SIG-M5 treated with dmso at 0.1 percent for 504 hours (cell line): ENCODE results near the gene NPTX1.

Experiments
- DNase-seq: peaks from one replicate; lab custom pipeline; 2025; ENCODE audit not compliant: unreplicated experiment; lab: John Stamatoyannopoulos, UW

NPTX1 gene

DNA sequence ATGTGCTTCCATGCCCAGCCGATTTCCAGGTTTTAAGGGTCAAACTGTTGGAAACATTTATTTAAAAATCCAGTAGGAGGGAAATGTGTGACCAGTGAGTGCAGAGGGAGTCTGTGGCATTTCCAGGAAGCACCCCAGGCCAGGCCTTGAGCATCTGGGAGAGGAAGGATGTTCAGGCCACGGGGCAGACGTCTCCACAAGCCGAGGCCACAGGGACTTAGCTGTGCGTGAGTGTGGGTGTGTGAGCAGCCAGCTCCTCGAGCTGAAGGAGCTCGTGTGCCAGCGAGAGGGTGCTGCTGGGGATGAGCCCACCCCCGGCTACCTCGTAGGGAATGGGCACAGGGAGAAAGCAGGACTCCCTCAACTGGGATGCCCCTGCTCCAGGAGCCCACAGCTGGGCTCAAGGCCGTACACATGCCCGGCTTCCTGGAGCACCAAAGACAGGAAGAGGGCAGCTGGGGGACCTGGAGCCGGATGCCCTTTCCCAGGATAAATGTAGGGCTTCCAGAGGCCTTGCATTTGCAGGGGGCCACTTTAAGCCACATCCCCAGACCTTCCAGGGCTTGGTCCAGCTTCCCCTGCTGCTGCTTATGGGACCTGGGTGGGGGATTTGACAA is 12.5 kb downstream of the NPTX1 start:
- DNase-seq: no peak

DNA sequence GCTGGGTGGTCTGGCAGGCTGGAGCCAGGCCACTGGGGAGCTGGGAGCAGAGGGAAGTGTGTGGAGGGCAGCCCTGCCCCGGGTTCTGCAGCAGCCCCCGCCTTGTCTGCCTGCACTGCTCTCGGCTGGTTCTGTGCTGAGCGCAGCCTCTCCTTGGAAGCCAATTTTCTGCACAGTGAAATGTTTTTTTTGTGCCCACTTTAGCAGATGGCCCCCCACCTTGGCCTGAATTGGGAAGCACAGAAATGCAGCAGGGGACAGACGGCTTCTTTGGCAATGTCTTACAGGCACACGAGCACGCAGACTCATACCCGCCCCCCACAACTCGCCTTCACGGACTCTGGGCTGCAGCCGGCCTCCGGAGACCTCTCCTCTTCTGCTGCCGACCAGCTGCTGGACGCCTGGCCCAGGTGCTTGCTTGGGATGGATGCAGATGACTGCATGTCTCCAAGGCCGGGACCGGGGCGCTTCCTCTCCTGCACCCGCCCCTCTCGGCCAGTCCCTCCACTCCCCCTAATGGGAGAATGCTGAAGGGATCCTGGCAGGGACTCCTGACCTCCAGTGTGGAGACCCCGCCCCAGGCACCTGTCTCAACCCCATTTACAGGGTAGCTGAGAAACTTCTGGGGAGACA is 14.8 kb downstream of the NPTX1 start:
- DNase-seq: no peak

DNA sequence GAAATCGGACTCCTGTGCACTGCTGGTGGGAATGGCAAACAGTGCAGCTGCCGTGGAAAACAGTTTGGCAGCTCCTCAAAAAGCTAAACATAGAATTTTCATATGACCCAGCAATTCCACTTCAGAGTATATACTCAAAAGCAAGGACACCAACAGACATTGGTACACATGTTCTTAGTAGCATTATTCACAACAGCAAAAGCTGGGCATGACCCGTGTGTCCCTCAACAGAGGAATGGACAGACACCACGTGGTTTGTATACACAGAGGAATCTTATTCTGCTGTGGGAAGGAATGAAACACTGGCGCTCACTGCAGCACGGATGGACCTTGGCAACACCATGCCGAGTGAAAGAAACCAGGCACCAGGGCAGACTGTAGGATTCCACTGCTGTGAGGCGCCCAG is 16.0 kb downstream of the NPTX1 start:
- DNase-seq: no peak

DNA sequence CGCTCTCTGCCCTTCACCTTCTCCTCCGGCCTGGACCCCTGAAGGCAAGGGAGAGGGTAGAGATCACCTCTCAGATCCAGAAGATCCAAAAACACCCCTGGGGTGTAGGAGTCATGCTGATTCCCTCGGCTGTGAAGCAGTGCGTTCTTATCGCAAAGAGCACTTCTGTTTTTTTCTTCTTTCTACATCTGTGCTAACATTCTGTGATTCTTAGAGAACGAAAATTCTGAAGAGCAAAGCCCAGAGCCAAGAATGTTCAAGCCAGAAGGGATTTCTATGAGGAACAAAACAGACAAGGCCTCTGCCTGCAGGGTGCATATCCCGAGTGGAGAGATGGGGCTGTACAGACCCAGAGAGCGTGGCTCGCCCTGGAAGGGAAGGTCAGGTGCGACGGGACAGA is 17.2 kb downstream of the NPTX1 start:
- DNase-seq: no peak

DNA sequence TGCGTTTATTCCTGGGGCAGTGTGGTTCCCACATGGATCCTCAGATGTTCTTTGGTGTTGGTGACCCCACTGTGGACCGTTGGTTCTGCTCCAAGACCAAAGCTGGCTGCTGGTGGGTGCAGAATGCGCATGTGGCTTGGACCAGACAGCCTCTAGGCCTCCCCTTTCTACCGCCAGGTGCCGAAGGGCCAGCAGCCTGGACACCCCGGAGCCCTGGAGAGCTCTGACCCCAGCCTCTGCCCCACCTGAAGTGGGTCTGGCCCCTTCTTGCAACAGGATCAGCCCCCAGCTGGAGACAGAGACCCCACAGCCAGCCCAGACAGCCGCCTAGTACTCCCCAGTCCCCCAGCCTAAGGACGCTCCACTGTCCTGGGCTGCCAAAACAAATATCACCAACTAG is 18.4 kb downstream of the NPTX1 start:
- DNase-seq: no peak

DNA sequence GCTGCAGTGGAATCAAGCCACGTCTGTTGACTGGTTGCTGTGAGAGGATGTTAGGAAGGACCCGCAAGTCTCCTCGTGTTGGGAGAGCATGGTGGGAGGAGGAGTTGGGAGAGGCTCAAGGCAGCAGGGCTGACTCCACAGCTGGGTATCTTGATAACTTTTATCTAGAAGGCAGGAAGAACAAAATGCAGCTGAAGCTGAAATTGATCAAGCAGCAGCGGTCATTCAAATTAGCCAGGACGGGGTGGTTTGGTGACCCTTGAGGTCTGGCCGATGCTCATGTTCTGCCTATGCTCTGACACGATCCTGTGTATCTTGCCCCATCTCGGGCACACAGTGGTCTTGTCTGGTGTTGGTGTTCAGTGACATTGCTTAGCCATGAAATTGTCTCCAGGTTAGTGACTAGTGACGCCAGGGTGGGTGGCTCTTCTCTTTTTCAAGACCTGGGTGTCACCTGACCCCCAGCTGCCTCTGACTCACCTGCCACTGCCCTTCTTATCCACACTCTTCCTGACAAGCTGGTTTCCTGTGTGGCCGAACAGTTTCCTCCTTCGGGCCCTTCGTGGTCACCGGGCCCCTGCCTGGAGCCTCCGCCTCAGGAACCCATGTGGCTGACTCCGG is 19.1 kb downstream of the NPTX1 start:
- DNase-seq: no peak

DNA sequence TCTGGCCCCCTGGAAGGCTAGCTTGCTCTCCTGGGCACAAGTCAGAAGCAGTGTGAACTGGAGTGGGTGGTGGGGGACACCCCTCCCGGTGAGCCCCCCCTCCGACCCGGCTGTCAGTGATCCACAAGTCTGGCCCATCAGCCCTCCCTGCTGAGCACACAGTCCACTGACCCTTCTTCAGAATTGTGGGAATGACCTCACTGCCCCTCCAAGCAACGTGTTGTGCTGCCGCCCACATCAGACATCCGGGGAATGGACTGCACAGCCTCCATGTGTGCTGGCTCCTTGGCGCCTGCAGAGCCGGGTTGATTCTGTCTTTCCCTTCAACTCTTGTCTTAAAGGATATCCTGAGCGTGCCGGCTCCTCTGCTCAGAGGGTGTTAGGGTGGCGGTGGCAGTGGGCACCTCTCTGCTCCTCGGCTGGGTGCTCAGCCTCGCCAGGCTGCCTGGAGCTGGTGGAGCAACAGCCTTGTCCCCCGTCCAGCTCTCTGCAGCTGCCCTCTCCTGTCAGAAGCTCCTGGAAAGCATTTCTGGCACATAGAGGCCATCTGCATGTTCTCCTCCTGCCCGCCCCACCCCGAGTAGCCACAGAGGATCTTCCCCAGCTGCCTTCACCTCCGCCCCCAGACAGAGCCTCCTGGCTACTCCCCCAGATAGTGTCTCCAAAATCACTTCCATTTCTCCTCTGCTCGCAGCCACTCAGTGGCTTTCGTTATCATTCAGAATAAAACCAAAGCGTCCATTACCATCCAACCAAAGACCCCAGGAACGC is 19.8 kb downstream of the NPTX1 start:
- DNase-seq: no peak

DNA sequence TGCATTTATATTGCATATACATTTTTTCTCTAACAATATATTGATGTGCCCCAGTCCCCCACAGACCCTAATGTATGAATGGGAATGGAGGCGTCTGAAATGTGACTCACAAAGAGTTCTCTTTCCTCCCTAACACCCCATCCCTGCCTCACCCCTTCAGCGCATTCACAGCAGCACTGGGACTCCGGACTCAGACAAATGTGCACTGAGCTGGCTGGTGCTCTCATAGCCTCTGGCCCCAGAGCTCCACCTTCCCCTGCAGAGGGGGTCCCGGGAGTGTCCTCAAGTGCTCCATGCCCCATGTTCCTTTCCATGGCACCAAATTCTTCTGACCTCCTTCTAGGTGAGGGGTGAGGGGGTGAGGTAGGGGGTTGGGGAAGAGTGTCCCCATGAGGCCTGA is 20.6 kb downstream of the NPTX1 start:
- DNase-seq: no peak

DNA sequence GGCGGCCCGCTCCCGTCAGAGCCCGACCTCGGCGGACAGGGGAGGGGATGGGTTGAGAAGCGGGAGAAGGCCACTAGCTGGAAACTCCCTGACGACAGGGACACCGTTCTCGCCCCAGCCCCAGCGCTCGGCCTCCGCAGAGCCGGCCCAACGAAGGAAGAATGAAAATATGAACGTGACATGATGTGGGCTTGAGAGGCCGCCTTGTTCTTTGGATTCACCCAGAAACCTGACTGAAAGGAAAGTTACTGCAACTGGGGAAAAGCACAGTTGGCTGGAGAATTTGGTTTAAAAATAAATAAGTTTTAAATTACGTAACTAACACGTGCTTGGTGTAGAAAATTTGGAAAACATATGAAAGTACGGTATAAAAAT is 21.1 kb downstream of the NPTX1 start:
- no peak for DNase-seq

DNA sequence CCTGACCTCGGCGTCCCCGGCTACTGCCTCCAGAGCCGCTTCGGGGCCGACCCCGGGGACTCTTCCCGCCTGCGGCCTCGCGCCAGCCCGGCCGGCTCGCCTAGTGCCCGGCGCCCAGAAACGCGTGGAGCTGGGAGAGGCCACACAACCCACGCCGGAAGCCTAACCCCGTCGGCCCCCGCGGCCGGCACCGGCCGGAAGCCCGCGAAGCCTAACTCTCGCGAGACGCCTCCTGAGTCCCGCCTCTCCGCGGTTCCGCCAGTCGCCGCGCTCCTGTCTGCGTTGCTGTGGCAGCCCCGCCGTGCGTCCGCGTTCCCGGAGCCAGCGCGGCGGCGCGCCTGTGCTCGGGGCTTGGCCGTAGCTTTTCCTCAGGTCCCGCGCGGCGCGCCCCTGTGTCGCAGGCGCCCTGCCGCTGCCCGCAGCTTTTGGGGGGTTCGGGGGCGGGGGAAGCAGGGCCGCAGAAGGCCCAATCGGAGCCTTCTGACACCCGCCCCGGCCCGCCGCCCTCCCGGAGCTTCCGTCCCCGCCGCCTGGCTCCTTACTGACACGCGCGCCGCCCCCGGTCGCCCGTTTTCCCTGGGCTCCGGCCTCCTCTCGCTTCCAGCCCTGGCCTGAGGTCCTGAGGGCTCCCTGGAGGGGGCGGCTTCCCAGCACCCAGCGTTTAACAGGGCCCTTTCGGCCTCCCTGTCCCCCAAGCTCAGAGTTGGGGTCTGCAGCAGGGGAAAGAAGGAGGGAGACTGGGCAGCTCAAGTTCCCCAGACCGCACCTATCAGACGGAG is 21.7 kb downstream of the NPTX1 start:
- peak; percentile 96 for DNase-seq

DNA sequence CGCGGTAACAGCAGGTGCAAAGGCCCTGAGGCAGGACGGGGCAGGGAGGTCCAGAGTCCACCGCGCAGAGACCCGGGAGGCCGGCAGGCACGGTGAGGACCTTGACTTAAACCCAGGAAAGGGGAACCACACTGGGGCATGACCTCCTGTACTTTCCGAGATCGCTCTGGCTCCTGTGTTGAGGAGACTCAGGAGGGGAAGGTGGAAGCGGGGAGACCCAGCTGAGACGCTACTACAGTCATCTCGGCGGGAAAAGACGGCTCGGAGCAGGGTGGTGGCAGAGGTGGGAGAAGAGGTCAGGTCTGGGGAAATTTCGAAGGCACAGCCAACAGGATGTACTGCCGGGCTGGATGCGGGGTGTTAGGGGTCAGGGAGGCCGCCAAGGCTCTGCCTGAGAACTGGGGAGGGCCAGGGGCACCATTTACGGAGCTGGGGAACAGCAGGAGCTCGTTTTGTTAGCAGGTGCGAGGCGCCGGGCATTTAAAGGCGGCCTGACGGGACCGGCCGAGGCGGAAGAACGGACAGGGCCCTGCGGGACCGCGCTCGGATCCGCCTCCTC is 22.3 kb downstream of the NPTX1 start:
- no peak for DNase-seq

DNA sequence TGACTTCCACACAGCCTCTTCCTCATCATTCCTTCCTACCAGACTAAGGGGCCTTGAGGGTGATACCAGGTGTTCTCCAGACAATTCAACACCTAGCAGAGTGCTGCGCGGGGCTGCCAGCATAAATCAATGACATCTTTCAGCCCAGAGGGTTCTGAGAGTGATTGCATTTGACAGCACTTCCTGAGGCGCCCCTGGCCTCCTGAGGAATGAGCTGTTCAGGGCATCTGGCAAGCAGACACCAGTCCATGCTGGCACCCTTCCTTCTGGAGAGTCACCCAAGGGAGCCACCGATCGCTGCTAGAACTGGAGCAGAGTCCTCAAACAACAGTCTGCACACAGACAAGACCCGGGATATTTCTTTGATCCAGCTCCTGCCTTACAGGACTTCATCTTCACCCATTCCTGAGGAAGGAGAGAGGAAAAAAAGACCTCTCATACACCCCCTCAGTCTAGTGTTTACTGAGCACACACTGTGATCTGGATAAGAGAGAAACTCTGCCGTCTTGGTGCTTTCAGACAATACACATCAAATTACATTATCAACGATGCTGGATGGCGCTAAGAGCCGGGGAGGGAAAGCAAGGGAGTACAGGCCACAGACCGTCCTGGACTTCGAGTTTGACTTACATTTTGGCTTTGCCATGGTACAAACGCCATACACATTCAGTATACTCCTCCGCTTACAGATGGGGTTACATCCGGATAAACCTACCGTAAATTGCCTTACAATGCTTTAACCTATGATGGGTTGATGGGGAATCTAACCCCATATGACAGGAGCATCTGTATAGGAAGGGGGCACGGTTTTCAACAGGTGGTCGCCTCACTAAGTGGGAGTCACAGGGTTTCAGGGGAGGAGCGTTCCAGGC is 23.0 kb downstream of the NPTX1 start:
- DNase-seq: no peak

DNA sequence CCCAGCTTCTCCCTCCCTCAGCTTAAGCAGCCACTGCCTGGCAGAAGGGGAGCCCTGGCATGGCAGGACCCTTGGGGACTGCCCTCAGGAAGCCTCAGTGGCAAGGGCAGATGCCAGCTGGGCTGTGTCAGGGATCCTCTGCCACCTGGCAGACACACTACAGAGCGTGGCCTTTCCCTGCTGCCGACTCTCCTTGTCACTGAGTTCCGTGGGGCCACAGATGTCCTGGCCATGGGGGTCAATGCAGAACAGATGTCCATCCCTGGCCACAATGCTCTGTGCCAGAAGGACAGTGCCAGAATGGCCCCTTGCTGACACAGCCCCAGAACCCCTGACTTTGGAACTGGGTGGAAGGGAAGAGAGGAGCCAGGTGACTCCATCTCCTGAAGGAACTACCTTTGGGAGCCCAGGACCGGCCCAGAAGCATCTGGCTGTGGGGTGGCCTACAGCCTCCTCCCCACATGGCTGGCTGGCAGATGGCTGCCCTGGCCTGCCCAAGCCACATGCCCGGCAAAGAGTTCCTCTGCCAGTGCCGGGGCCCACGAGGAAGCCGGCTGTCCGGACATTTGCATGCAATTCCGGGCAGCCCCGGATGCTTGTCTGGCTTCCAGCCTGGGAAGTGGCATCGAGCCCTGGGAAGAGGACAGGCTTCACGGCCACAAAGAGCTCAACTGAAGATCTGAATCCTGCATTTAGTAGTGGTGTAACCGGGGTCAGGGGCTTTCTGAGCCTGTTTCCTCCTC is 24.1 kb downstream of the NPTX1 start:
- DNase-seq: no peak

DNA sequence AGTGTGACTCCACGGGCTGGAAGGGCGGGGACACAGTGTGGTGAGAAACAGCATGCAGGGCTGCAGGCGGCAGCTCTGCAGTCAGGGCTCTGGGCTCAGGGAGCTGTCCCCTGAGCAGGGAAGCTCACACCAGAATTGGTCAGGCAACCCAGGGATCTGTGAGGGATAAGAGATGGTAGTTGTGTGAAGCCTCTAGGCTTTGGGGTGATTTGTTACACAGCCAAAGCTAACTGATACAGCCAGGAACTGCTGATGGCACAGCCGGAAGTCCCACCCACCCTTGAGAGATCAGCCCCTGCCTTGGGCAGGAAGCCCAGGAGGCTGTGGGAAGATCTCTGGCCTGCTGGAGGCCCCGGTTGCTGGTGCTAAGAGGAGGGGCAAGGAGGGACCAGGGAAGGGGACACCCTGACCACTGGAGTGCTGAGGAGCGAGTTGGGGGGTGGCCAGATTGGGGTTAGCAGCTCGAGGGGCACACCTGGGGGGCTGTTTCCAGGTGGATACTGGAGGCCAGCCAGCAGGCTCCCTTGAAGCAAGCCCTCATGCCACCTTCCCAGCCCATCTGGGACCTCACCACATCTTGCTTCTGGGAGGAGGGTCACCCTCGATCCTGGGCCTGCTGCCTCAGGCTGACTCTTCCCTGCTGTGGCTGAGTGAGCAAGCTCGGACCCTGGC is 25.2 kb downstream of the NPTX1 start:
- no peak for DNase-seq

DNA sequence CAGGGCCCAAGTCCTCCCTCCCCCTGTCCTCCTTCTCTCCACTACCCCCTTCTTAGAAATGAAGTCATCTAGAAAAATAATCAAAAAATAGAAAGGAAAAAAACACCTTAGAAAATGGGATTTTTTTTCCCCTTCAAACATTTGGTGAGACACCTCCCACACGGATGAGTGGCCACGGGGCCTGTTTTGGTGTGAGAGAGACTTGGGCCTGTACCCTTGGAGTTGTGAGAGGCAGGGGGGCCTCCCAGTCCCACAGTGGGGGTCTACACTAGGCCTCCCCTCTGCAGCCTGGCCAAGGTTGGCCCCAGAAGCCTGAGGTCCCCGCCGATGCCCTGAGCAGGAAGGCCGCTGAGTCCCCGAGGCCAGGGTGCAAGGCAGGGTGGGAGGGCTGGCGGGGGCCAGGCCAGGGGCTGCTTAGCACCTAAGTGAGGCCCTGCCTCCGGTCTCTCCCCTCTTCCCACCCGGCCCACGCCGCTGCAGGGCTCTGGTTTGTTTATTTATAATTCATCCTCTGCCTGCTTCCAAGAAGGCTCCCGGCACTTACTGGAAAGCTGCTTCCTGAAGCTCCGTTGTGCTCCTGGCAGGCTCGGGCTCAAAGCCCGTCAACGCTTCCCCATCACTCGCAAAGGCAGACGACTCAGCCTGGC is 26.4 kb downstream of the NPTX1 start:
- DNase-seq: no peak

DNA sequence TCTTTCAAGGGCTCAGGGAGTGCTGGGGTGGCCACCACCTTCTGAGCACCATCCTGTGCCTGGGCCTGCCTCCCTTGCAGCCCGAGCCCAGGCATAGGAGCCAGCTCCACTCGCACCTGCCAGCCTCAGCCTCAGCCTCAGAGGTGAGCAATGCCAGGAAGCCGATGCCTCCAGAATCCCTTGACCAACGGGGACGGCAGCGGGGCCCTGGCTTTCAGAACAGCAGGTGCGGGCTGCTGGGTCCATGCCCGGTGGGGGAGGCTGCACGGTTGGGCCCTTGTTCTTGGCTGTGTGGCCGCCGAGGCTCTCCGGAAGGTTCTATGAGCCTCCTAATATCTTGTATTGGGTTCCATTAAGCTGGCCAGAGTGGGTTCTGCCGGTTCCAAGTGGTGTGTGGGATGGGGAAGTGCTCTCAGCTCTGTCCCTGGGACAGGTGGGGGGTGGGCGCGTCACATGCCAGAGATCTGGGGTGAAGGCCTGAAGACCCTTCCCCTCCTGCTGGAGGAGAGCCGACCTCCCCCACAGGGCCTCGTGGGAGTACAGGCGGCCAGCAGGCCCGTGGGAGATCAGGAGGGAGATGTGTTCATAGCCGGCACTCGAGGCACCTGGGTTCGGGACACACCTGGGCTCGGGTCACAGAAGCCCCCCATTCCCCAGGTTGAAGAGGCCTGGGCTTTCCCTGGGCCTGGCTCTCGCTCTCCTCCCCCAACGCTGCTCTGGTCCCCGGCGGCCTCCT is 27.0 kb downstream of the NPTX1 start:
- DNase-seq: no peak

DNA sequence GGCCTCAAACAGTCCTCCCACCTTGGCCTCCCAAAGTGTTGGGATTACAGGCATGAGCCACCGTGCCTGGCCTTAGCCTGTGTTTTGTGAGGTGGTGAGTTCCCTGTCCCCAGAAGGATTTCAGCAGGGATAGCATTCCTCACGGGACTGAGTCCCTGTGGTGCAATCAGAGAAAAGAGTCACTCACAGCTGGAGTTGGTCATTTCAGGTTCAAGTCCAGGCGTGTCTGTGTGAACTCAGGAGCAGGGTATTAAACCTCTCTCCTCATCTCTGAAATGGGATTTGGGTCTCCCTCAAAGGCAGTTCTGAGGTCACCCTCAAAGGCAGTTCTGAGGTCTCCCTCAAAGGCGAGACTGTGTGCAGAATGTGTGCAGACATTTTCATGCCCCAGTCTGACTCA is 28.6 kb downstream of the NPTX1 start:
- no peak for DNase-seq
